Colonic mucosa (tissue), 4 donors: ENCODE results near the gene USH1C. TPM values are rescaled to one million over a fixed set of nuclear protein-coding genes. Genes with fewer than 3 reads are reported as not detected.

ENCODE experiments used
- DNase-seq: peaks from one replicate; pipeline ENCODE4 v3.0.0-alpha.2; 2020
- H3K27ac ChIP-seq: fragments of 200-600 bp; one replicate; pipeline ENCODE4 v1.8.0; 2021
- H3K27me3 ChIP-seq: fragments of 200-600 bp; one replicate; pipeline ENCODE4 v1.8.0; 2021
- H3K36me3 ChIP-seq: fragments of 200-600 bp; one replicate; pipeline ENCODE4 v1.8.0; 2021
- H3K4me1 ChIP-seq: fragments of 200-600 bp; one replicate; pipeline ENCODE4 v1.8.0; 2021; ENCODE audit warnings: mild to moderate bottlenecking
- H3K4me3 ChIP-seq: fragments of 200-600 bp; one replicate; pipeline ENCODE4 v1.8.0; 2021
- H3K9ac ChIP-seq, 2 donors: one replicate each; pipeline ENCODE4 v1.7.0; 2013; ENCODE audit warnings: control low read depth in 2 of 2, low read depth in 2 of 2, low read length in 2 of 2
- H3K9me3 ChIP-seq: fragments of 200-600 bp; one replicate; pipeline ENCODE4 v1.8.0; 2021
- intact Hi-C: fragments of 100-400 bp; cut with DNase I; formaldehyde crosslinking; loops from one replicate; pipeline ENCODE4 v1.14.1; 2022
- total RNA-seq, 2 donors: library from RNA; stranded (reverse); fragmentation: NEBNext Ultra II Directional in 1 of 2; extraction: Animal tissue kit (Norgen Biotek cat#: 25700) in 1 of 2; gene quantifications; one replicate each; pipeline ENCODE4 v1.2.1, GENCODE V29; 2021
- TF ChIP-seq, protein P1 (sequence below): fragments of 200-600 bp; IDR thresholded peaks from one replicate; pipeline ENCODE4 v1.8.0; 2022; ENCODE audit warnings: antibody characterized with exemption, mild to moderate bottlenecking
- donor health status: healthy.
- donor health status: DM: no; HTN: no; CAD: no.
- donor health status: DM: no; HTN: no; CAD: no.

Gene USH1C
- total RNA-seq, 2 donors from 2014 or later, result 143 to 161 TPM

DNA sequence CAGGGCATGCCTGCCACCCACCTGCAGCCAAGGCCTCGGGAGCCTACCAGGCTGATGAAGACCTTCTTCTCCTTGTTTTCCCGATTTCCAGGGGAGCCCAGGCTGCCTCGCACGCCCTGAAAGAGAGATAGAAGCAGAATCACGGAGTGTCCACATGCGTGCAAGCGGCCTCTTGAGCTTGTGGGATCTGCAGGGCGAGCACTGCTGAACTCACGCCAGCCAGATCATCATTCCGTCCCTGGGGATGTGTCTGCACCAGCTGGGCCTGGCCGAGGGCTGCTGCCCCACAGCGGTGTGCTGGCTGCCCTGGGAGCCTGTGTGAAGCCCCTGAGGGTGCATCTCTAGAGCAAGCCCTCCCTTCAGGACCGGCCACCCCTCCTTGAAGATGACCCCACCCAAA lies 17.9 kb downstream of the USH1C start:
- Histone ChIP-seq H3K27ac (no peak overlapping the region), H3K27me3 (no peaks in the 10 kb centered on the region), H3K9me3 (no peaks in the 10 kb centered on the region), H3K9ac (no peak overlapping the region), H3K4me3 (no peak overlapping the region), H3K4me1 (no peaks in the 10 kb centered on the region), H3K36me3 (no peaks in the 10 kb centered on the region)
- intact Hi-C loops, result no loop called here
- DNase-seq, result no peak
- TF ChIP-seq, protein P1, sequence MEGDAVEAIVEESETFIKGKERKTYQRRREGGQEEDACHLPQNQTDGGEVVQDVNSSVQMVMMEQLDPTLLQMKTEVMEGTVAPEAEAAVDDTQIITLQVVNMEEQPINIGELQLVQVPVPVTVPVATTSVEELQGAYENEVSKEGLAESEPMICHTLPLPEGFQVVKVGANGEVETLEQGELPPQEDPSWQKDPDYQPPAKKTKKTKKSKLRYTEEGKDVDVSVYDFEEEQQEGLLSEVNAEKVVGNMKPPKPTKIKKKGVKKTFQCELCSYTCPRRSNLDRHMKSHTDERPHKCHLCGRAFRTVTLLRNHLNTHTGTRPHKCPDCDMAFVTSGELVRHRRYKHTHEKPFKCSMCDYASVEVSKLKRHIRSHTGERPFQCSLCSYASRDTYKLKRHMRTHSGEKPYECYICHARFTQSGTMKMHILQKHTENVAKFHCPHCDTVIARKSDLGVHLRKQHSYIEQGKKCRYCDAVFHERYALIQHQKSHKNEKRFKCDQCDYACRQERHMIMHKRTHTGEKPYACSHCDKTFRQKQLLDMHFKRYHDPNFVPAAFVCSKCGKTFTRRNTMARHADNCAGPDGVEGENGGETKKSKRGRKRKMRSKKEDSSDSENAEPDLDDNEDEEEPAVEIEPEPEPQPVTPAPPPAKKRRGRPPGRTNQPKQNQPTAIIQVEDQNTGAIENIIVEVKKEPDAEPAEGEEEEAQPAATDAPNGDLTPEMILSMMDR, result no peak

DNA sequence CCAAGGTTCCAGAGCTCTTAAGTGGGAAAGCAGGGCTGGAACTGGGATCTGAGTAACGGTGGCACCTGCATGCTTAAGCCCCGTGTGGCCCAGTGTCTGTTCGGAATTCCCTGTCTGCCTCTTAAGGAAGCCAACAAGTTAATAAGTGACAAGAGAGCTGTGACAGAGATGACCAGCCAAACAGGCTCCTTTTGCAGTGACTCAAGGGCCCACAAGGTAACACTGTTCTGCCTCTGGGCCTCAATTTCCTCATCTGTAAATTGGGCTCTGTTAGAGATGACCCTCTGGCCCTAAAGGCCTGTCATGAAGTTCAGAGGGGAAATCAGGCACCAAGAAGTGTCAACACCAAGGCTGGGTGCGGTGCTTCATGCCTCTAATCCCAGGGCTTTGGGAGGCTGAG lies 18.6 kb downstream of the USH1C start:
- no peak for DNase-seq
- Histone ChIP-seq H3K9me3 (no peaks in the 10 kb centered on the region), H3K9ac (no peak overlapping the region), H3K27ac (no peak overlapping the region), H3K4me3 (no peak overlapping the region), H3K4me1 (no peaks in the 10 kb centered on the region), H3K36me3 (no peaks in the 10 kb centered on the region), H3K27me3 (no peaks in the 10 kb centered on the region)
- TF ChIP-seq, protein P1, result no peak
- intact Hi-C loops, result no loop called here

DNA sequence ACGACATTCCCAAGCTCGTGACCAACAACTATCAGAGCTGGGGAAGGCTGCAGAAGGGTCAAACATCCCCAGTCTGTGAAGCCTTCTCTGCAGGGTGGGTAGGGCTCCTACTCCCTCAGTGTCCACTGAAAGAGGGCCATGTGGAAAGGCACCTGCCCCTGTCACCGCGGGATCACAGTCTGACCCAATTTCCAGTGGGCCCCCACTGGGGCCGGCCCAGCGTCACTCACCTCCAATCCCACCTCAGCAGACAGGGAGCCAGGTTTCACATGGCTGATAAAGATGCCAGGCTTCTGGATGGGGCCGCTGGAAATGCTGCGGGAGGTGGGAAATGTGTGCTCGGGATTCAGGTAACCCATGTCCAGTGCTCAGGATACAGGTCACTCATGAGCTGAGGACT lies 20.0 kb downstream of the USH1C start:
- H3K36me3 ChIP-seq, result no peaks in the 10 kb centered on the region
- no peaks in the 10 kb centered on the region for H3K27me3 ChIP-seq
- no peak overlapping the region for H3K4me3 ChIP-seq
- no peaks in the 10 kb centered on the region for H3K4me1 ChIP-seq
- TF ChIP-seq, protein P1, result no peak
- intact Hi-C loops, result no loop called here
- no peaks in the 10 kb centered on the region for H3K9me3 ChIP-seq
- no peak overlapping the region for H3K9ac ChIP-seq
- no peak overlapping the region for H3K27ac ChIP-seq
- DNase-seq, result no peak

DNA sequence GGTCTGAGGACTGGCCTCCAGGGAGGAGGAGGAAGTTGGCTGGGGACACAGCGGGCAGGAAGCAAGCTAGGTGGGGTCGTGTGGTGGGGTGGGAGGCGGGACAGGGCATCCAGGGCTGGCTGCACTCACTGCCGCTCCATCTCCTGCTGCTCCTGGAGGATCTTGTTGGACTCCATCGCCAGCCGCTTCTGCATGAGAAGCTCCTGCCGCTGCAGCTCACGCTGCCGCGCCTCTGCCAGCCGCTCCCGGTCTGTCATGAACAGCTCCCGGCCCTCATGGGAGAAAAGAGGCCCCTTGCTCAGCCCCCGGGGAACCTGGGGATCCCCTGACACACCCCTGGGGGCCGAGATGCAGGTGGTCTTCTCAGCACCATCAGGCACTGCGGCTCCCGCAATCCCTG lies 21.6 kb downstream of the USH1C start:
- H3K4me3 ChIP-seq, result no peak overlapping the region
- H3K27me3 ChIP-seq, result no peaks in the 10 kb centered on the region
- DNase-seq, result no peak
- intact Hi-C loops, result no loop called here
- H3K9ac ChIP-seq, result no peak overlapping the region
- H3K4me1 ChIP-seq, result no peaks in the 10 kb centered on the region
- no peaks in the 10 kb centered on the region for H3K9me3 ChIP-seq
- H3K27ac ChIP-seq, result no peak overlapping the region
- TF ChIP-seq, protein P1, result no peak
- no peaks in the 10 kb centered on the region for H3K36me3 ChIP-seq

DNA sequence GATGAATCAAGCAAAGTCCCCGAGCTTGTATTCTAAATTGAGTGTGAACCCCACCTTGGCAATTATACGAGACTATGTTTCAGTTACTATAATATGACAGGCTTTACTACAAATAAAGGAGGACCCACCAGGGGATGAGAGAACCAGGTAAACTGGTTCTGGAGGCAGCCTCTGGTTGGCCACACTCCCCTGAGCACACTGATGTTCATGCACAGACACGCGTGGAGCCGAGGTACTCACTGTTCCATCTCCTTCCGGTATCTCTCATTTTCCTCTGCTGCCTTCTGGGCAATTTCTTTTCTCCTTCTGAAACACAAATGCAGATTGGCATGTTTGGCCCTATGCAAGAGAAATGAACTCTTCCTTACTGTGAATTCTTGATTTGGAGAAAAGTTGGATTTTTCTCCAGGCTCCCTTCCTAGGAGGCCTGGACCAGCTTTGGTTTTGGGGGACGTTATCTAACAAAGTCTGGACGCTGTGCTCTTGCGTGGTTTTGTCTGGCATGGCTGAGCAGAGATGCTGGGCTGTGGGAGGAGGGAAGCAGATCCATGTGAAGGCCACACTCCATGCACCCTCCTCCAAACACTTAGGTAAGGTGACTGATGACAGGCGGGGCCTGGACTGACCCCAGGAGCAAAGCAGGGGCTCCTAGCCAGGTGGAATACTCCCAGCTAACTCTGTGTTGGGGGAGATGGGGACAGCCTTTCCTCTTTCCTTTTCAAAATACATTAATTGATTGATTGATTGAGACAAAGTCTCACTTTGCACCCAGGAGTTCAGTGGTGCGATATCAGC lies 22.9 kb downstream of the USH1C start:
- Histone ChIP-seq H3K9me3 (no peaks in the 10 kb centered on the region), H3K4me3 (no peak overlapping the region), H3K27me3 (no peaks in the 10 kb centered on the region), H3K27ac (no peak overlapping the region), H3K9ac (no peak overlapping the region), H3K36me3 (no peaks in the 10 kb centered on the region), H3K4me1 (no peaks in the 10 kb centered on the region)
- intact Hi-C loops, result no loop called here
- TF ChIP-seq, protein P1, result no peak
- DNase-seq, result no peak
